DND-41 (cell line): ENCODE measurements around the gene KLF3.

Experiments
- CTCF ChIP-seq: IDR thresholded peaks from 2 replicates; pipeline ENCODE4 v1.5.1; 2012; ENCODE audit warnings: borderline replicate concordance, low read length, moderate library complexity, mild to moderate bottlenecking; ENCODE audit not compliant: poor library complexity, severe bottlenecking; ENCODE audit errors: extremely low read depth
- EZH2 ChIP-seq: IDR thresholded peaks from 3 replicates; pipeline ENCODE4 v1.6.1; 2012; ENCODE audit warnings: borderline replicate concordance, low read depth, mild to moderate bottlenecking, moderate library complexity, low read length, inconsistent platforms; ENCODE audit not compliant: severe bottlenecking

- TF ChIP-seq CTCF (no peak), EZH2 (no peak)
Measured at GRCh38 chr4:38670109-38670901, 6.3 kb downstream of the KLF3 start.
